ENCODE data around the gene GRAMD4.

The GRAMD4 gene

GRCh38 chr22:46693634-46694415 lies 73.6 kb downstream of the GRAMD4 start:
- DNase-seq (ENCODE audit: low read depth), result no peak

GRCh38 chr22:46694416-46695170 lies 74.4 kb downstream of the GRAMD4 start:
- DNase-seq (ENCODE audit: low read depth), result no peak

- no peak for DNase-seq (ENCODE audit: low read depth)
Measured at GRCh38 chr22:46695346-46696228, 75.4 kb downstream of the GRAMD4 start.

- no peak for DNase-seq (ENCODE audit: low read depth)
Measured at GRCh38 chr22:46696229-46696518, 76.0 kb downstream of the GRAMD4 start.

GRCh38 chr22:46696614-46697013 lies 76.4 kb downstream of the GRAMD4 start:
- no peak for DNase-seq (ENCODE audit: low read depth)

GRCh38 chr22:46697811-46698515 lies 77.8 kb downstream of the GRAMD4 start:
- DNase-seq (ENCODE audit: low read depth), result no peak

GRCh38 chr22:46699091-46699490 lies 78.9 kb downstream of the GRAMD4 start:
- no peak for DNase-seq (ENCODE audit: low read depth)

- DNase-seq (ENCODE audit: low read depth), result no peak
Measured at GRCh38 chr22:46701262-46701661, 81.1 kb downstream of the GRAMD4 start.

- DNase-seq (ENCODE audit: low read depth), result no peak
Measured at GRCh38 chr22:46703171-46703995, 83.2 kb downstream of the GRAMD4 start.

- DNase-seq (ENCODE audit: low read depth), result no peak
Measured at GRCh38 chr22:46703996-46704370, 83.8 kb downstream of the GRAMD4 start.

GRCh38 chr22:46706060-46706459 lies 85.9 kb downstream of the GRAMD4 start:
- DNase-seq (ENCODE audit: low read depth), result no peak

- no peak for DNase-seq (ENCODE audit: low read depth)
Measured at GRCh38 chr22:46707305-46707704, 87.1 kb downstream of the GRAMD4 start.

GRCh38 chr22:46707827-46708570 lies 87.8 kb downstream of the GRAMD4 start:
- no peak for DNase-seq (ENCODE audit: low read depth)

GRCh38 chr22:46708766-46709330 lies 88.7 kb downstream of the GRAMD4 start:
- no peak for DNase-seq (ENCODE audit: low read depth)

- no peak for DNase-seq (ENCODE audit: low read depth)
Measured at GRCh38 chr22:46710806-46711205, 90.6 kb downstream of the GRAMD4 start.

- no peak for DNase-seq (ENCODE audit: low read depth)
Measured at GRCh38 chr22:46712288-46712687, 92.1 kb downstream of the GRAMD4 start.

GRCh38 chr22:46714550-46714949 lies 94.4 kb downstream of the GRAMD4 start:
- DNase-seq (ENCODE audit: low read depth), result no peak

- no peak for DNase-seq (ENCODE audit: low read depth)
Measured at GRCh38 chr22:46719921-46720320, 99.7 kb downstream of the GRAMD4 start.

GRCh38 chr22:46721501-46722085 lies 101.4 kb downstream of the GRAMD4 start:
- DNase-seq (ENCODE audit: low read depth), result no peak

- no peak for DNase-seq (ENCODE audit: low read depth)
Measured at GRCh38 chr22:46723882-46724281, 103.7 kb downstream of the GRAMD4 start.
